ENCODE measurements around the gene RGS3. TPM values are rescaled to one million over a fixed set of nuclear protein-coding genes. Genes with fewer than 3 reads are reported as not detected.

Gene RGS3
- total RNA-seq, 2 experiments from 2014 or later: 22.8 to 32.9 TPM

- Histone ChIP-seq H3K4me3 (ENCODE audit: low read depth, low read length, poor library complexity, severe bottlenecking) (no peak overlapping the region), H4K20me1 (ENCODE audit: insufficient read depth, low read length) (no peaks in the 10 kb centered on the region), H3K9me3 (ENCODE audit: low read length) (no peaks in the 10 kb centered on the region), H3K4me2 (ENCODE audit: low read length) (no peak overlapping the region), H3K4me1 (ENCODE audit: insufficient read depth, low read length, poor library complexity, severe bottlenecking) (peaks cover 6% of the 10 kb centered on the region), H3K79me2 (ENCODE audit: insufficient read depth, low read depth, low read length) (no peaks in the 10 kb centered on the region), H2AFZ (ENCODE audit: low read length) (no peak overlapping the region), H3K9me2 (ENCODE audit: insufficient read depth, low read length) (no peaks in the 10 kb centered on the region), H3K27ac (ENCODE audit: low read depth, low read length, poor library complexity, severe bottlenecking) (no peak overlapping the region), H3K36me3 (ENCODE audit: insufficient read depth, low read length) (no peaks in the 10 kb centered on the region; the same call in 1 of the 2 replicates)
- DNase-seq (ENCODE audit: low spot score): no peak
- ChIA-PET CTCF (ENCODE audit: unreplicated experiment) (interaction anchor here (0.6 to 2.5 kb wide), 7 partner anchors 10 to 125 kb away, joined by 3 to 16 read pairs (median 4); no protein-coding TSS in a partner anchor), POLR2A (interaction anchor here (0.9 to 1.2 kb wide), 3 partner anchors 15 to 137 kb away, joined by 3 read pairs; no protein-coding TSS in a partner anchor)
- intact Hi-C loops (cut with micrococcal nuclease; ENCODE audit: unreplicated experiment): loop anchor here (1.0 to 2.0 kb wide), 2 partner anchors 66 to 145 kb away; no protein-coding TSS in a partner anchor
- TF ChIP-seq CTCF (conservative IDR thresholded peaks at IDR 0.05; ENCODE audit: low read length): peak; percentile 60; the same call in 1 of the 2 replicates
- no peak for TF ChIP-seq EZH2phosphoT487 (IDR thresholded peaks at IDR 0.05; ENCODE audit: borderline replicate concordance, low read depth, low read length)
- BruUV-seq (replicated peaks): no TSS peak
Measured at GRCh38 chr9:113591899-113592625, 128.5 kb downstream of the RGS3 start.

- Histone ChIP-seq H3K4me2 (ENCODE audit: low read length) (no peak overlapping the region), H3K4me1 (ENCODE audit: insufficient read depth, low read length, poor library complexity, severe bottlenecking) (peaks cover 6% of the 10 kb centered on the region), H3K9me2 (ENCODE audit: insufficient read depth, low read length) (no peaks in the 10 kb centered on the region), H4K20me1 (ENCODE audit: insufficient read depth, low read length) (no peaks in the 10 kb centered on the region), H3K27ac (ENCODE audit: low read depth, low read length, poor library complexity, severe bottlenecking) (no peak overlapping the region), H3K9me3 (ENCODE audit: low read length) (no peaks in the 10 kb centered on the region), H3K36me3 (ENCODE audit: insufficient read depth, low read length) (no peaks in the 10 kb centered on the region; the same call in 1 of the 2 replicates), H2AFZ (ENCODE audit: low read length) (no peak overlapping the region), H3K79me2 (ENCODE audit: insufficient read depth, low read depth, low read length) (no peaks in the 10 kb centered on the region), H3K4me3 (ENCODE audit: low read depth, low read length, poor library complexity, severe bottlenecking) (no peak overlapping the region)
- ChIA-PET CTCF (ENCODE audit: unreplicated experiment) (interaction anchor here (0.6 to 1.2 kb wide), 2 partner anchors 62 to 63 kb away, joined by 4 read pairs; no protein-coding TSS in a partner anchor), POLR2A (interaction anchor here (0.7 to 1.2 kb wide), 3 partner anchors 8 to 138 kb away, joined by 3 read pairs; no protein-coding TSS in a partner anchor)
- DNase-seq (ENCODE audit: low spot score): no peak
- intact Hi-C loops (cut with micrococcal nuclease; ENCODE audit: unreplicated experiment): no loop called here
- no TSS peak for BruUV-seq (replicated peaks)
- TF ChIP-seq CTCF (conservative IDR thresholded peaks at IDR 0.05; ENCODE audit: low read length): no peak
- no peak for TF ChIP-seq EZH2phosphoT487 (IDR thresholded peaks at IDR 0.05; ENCODE audit: borderline replicate concordance, low read depth, low read length)
Measured at GRCh38 chr9:113592876-113593575, 129.5 kb downstream of the RGS3 start.
